Naive B cell (primary cell): ENCODE data around the gene ATP9A. TPM values are rescaled to one million over a fixed set of nuclear protein-coding genes. Genes with fewer than 3 reads are reported as not detected.
"Not testable (repeated sequence)": the region's sequence is repeated elsewhere in the genome, so short reads cannot be mapped to it uniquely, and the experiment has no call there.

Experiments
- ATAC-seq, 2 donors: fragments of 150-1000 bp; cut with Tn5 transposase; 2 replicates each; pipeline ENCODE4 v1.10.0; 2021; ENCODE audit warnings: low read depth in 2 of 2, mild to moderate bottlenecking in 2 of 2, moderate library complexity in 2 of 2
- DNase-seq: peaks from one replicate; pipeline ENCODE4 v3.0.0; 2022
- H3K27ac Mint-ChIP-seq, 6 donors: one replicate each; pipeline ENCODE4 v1.8.0; 2020 to 2022; ENCODE audit warnings: mild to moderate bottlenecking in 6 of 6, mixed read lengths in 6 of 6, moderate library complexity in 5 of 6, inconsistent platforms in 2 of 6
- H3K27me3 Mint-ChIP-seq, 3 donors: one replicate each; pipeline ENCODE4 v1.8.0; 2021 to 2022; ENCODE audit warnings: mixed read lengths in 3 of 3, mild to moderate bottlenecking in 1 of 3
- H3K36me3 Mint-ChIP-seq, 2 donors: one replicate each; pipeline ENCODE4 v1.8.0; 2020 to 2022; ENCODE audit warnings: mixed read lengths in 2 of 2, inconsistent platforms in 1 of 2, mild to moderate bottlenecking in 1 of 2
- H3K4me1 Mint-ChIP-seq, 3 donors: one replicate each; pipeline ENCODE4 v1.8.0; 2020 to 2022; ENCODE audit warnings: mixed read lengths in 3 of 3, inconsistent platforms in 1 of 3, mild to moderate bottlenecking in 1 of 3, moderate library complexity in 1 of 3
- H3K4me3 Mint-ChIP-seq, 8 donors: one replicate each; pipeline ENCODE4 v1.8.0; 2020 to 2022; ENCODE audit warnings: mild to moderate bottlenecking in 8 of 8, mixed read lengths in 8 of 8, moderate library complexity in 8 of 8, inconsistent platforms in 2 of 8
- H3K9me3 Mint-ChIP-seq, 7 donors: one replicate each; pipeline ENCODE4 v1.8.0; 2020 to 2022; ENCODE audit warnings: mixed read lengths in 7 of 7, mild to moderate bottlenecking in 5 of 7, inconsistent platforms in 2 of 7, moderate library complexity in 1 of 7
- polyA plus RNA-seq, 6 donors: library from polyadenylated mRNA; unstranded; fragments of 300-500 nt; fragmentation: Illumina TruSeq; gene quantifications; one replicate each; pipeline ENCODE4 v1.2.3, GENCODE V29; 2021; ENCODE audit warnings: low read depth in 6 of 6

The ATP9A gene
- polyA plus RNA-seq, 6 donors from 2014 or later = 0.07 to 0.13 (median 0.10) TPM; not detected in 3

GRCh38 chr20:51654495-51654894 lies 113.7 kb downstream of the ATP9A start:
- DNase-seq (no peak), ATAC-seq (no peak)
- Mint-ChIP-seq H3K9me3 (no peaks in the 10 kb centered on the region), H3K4me1 (peaks cover 6 to 24% (median 8%) of the 10 kb centered on the region in 3 donors), H3K27me3 (peaks cover 0 to 6% (median 0%) of the 10 kb centered on the region in 3 donors), H3K4me3 (no peak overlapping the region), H3K36me3 (no peaks in the 10 kb centered on the region), H3K27ac (no peak overlapping the region)

GRCh38 chr20:51654060-51654459 lies 114.1 kb downstream of the ATP9A start:
- no peaks in the 10 kb centered on the region for H3K36me3 Mint-ChIP-seq
- H3K4me3 Mint-ChIP-seq = no peak overlapping the region
- H3K4me1 Mint-ChIP-seq = peaks cover 6 to 27% (median 8%) of the 10 kb centered on the region in 3 donors
- no peaks in the 10 kb centered on the region for H3K9me3 Mint-ChIP-seq
- H3K27ac Mint-ChIP-seq = peak overlapping the region in 1 of 6 donors; percentile 42
- no peak for DNase-seq
- ATAC-seq = no peak
- H3K27me3 Mint-ChIP-seq = peaks cover 0 to 6% (median 0%) of the 10 kb centered on the region in 3 donors

DNA sequence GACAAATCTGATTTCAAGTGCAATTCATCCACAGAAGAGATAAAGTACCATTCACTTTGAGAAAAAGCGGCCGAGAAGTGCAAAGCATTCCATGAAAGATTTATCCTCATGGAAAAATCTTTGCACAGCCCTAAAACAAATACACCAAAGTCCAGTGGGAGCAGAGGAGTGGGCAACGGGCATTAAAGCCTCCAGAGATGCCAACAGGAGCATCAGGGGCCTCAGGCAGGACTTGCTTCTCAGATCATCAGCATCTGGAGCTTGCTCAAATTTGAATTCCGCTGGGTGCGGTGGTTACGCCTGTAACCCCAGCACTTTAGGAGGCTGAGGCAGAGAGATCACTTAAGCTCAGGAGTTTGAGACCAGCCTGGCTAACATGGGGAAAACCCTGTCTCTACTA lies 115.0 kb downstream of the ATP9A start:
- Mint-ChIP-seq H3K9me3 (no peaks in the 10 kb centered on the region), H3K27ac (peak overlapping the region in 1 of 6 donors; percentile 41), H3K27me3 (peaks cover 0 to 6% (median 0%) of the 10 kb centered on the region in 3 donors), H3K36me3 (no peaks in the 10 kb centered on the region), H3K4me3 (no peak overlapping the region), H3K4me1 (peaks cover 6 to 24% (median 8%) of the 10 kb centered on the region in 3 donors)
- DNase-seq (no peak), ATAC-seq (no peak)

- no peak for ATAC-seq
- Mint-ChIP-seq H3K9me3 (no peaks in the 10 kb centered on the region), H3K36me3 (no peaks in the 10 kb centered on the region), H3K27me3 (peaks cover 0 to 6% (median 0%) of the 10 kb centered on the region in 3 donors), H3K27ac (peak overlapping the region in 1 of 6 donors; percentile 72), H3K4me3 (peak overlapping the region in 1 of 8 donors; percentile 13), H3K4me1 (peaks cover 6 to 28% (median 8%) of the 10 kb centered on the region in 3 donors)
- no peak for DNase-seq
Observed at GRCh38 chr20:51651921-51652549, 116.2 kb downstream of the ATP9A start.

GRCh38 chr20:51650685-51651134 lies 117.5 kb downstream of the ATP9A start:
- Mint-ChIP-seq H3K27me3 (peaks cover 0 to 6% (median 0%) of the 10 kb centered on the region in 3 donors), H3K36me3 (no peaks in the 10 kb centered on the region), H3K27ac (peak overlapping the region in 4 of 6 donors; percentile 50 to 81 (median 72)), H3K4me1 (peaks cover 6 to 32% (median 8%) of the 10 kb centered on the region in 3 donors), H3K9me3 (no peaks in the 10 kb centered on the region), H3K4me3 (peak overlapping the region in 5 of 8 donors; percentile 3 to 55 (median 24))
- DNase-seq (peak; percentile 60), ATAC-seq (peak; percentile 95 to 97)

- Mint-ChIP-seq H3K27ac (no peak overlapping the region), H3K36me3 (no peaks in the 10 kb centered on the region), H3K4me3 (no peak overlapping the region), H3K9me3 (no peaks in the 10 kb centered on the region), H3K27me3 (no peaks in the 10 kb centered on the region), H3K4me1 (peaks cover 6 to 32% (median 8%) of the 10 kb centered on the region in 3 donors)
- ATAC-seq = no peak
- DNase-seq = no peak
Observed at GRCh38 chr20:51648571-51648947, 119.6 kb downstream of the ATP9A start.

GRCh38 chr20:51647674-51648570 lies 120.3 kb downstream of the ATP9A start:
- no peak for DNase-seq
- Mint-ChIP-seq H3K36me3 (no peaks in the 10 kb centered on the region), H3K27ac (peak overlapping the region in 2 of 6 donors; percentile 8 to 89), H3K4me3 (peak overlapping the region in 1 of 8 donors; percentile 18), H3K4me1 (peaks cover 6 to 32% (median 8%) of the 10 kb centered on the region in 3 donors), H3K9me3 (no peaks in the 10 kb centered on the region), H3K27me3 (no peaks in the 10 kb centered on the region)
- ATAC-seq = no peak

DNA sequence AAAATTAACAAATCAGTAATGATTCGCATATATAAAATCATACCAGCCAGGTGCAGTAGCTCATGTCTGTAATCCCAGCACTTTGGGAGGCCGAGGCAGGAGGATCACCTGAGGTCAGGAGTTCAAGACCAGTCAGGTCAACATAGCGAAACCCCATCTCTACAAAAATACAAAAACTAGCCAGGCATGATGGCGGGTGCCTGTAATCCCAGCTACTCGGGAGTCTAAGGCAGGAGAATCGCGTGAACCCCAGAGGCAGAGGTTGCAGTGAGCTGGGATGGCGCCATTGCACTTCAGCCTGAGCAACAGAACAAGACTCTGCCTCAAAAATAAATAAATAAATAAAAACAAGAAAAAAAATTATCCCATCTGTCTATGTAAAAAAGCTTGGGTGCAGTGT lies 124.4 kb downstream of the ATP9A start:
- not testable (repeated sequence) for H3K4me1 Mint-ChIP-seq, H3K36me3 Mint-ChIP-seq, H3K4me3 Mint-ChIP-seq, H3K27ac Mint-ChIP-seq, H3K27me3 Mint-ChIP-seq, ATAC-seq, DNase-seq, H3K9me3 Mint-ChIP-seq

- Mint-ChIP-seq H3K27me3 (peaks cover 0 to 7% (median 0%) of the 10 kb centered on the region in 3 donors), H3K4me1 (peaks cover 0 to 8% (median 4%) of the 10 kb centered on the region in 3 donors), H3K27ac (peak overlapping the region in 1 of 6 donors; percentile 58), H3K9me3 (no peaks in the 10 kb centered on the region), H3K36me3 (no peaks in the 10 kb centered on the region), H3K4me3 (no peak overlapping the region)
- no peak for DNase-seq
- ATAC-seq = no peak
Observed at GRCh38 chr20:51643390-51643789, 124.8 kb downstream of the ATP9A start.

- Mint-ChIP-seq H3K27ac (peak overlapping the region in 1 of 6 donors; percentile 68), H3K9me3 (no peaks in the 10 kb centered on the region), H3K4me1 (peaks cover 0 to 4% (median 4%) of the 10 kb centered on the region in 3 donors), H3K4me3 (no peak overlapping the region), H3K36me3 (no peaks in the 10 kb centered on the region), H3K27me3 (peaks cover 0 to 17% (median 4%) of the 10 kb centered on the region in 3 donors)
- DNase-seq (no peak), ATAC-seq (no peak)
Observed at GRCh38 chr20:51641866-51642265, 126.3 kb downstream of the ATP9A start.

DNA sequence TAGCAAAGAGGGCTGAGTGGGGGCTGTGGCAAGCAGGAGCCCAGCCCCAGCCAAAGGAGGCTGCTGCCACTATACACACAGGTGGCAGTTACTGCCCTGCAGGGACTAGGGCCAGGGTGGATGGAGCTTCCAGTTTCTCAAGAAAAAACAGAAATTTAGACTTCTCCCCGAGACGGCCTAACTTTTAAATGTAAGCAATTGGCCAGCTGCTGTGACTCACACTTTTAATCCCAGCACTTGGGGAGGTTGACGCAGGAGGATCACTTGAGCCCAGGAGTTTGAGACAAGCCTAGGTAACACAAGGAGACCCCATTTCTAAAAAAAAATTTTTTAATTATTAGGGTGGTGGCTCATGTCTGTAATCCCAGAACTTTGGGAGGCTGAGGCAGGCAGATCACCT lies 127.4 kb downstream of the ATP9A start:
- DNase-seq (no peak), ATAC-seq (no peak)
- H3K4me3 Mint-ChIP-seq = no peak overlapping the region
- H3K4me1 Mint-ChIP-seq = peaks cover 0 to 4% (median 0%) of the 10 kb centered on the region in 3 donors
- H3K27ac Mint-ChIP-seq = no peak overlapping the region
- peaks cover 0 to 26% (median 4%) of the 10 kb centered on the region in 3 donors for H3K27me3 Mint-ChIP-seq
- H3K36me3 Mint-ChIP-seq = no peaks in the 10 kb centered on the region
- H3K9me3 Mint-ChIP-seq = no peaks in the 10 kb centered on the region

DNA sequence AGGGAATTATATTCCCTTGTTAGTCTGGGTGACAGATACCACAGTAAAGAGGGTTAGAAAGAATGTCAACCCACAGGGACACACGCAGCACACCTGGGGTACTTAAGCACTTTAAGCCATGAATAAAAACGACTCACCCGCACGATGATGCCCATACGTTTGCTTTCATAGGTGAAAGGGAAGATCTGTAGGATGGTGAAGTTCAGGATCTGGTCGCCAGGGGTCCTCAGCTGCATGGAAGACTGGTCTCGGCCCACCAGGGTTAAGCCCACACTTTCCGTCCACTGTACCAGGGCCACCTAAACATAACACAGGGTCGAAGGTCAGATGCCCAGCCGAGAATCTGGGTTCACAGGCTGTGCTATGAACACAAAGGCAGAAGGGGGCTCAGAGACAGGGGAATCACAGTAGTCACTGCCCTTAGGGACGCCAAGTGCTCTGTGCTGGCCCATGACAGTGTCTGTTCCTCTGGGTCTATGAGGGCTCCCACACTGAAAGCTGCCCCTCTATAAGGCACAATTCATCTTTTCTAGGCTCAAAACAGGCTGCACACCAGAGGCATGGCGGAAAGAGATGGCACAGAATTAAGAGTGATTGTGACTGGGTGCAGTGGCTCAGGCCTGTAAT lies 128.9 kb downstream of the ATP9A start:
- Mint-ChIP-seq H3K27ac (peak overlapping the region in 3 of 6 donors; percentile 2 to 69 (median 20)), H3K9me3 (no peaks in the 10 kb centered on the region), H3K4me3 (no peak overlapping the region), H3K36me3 (no peaks in the 10 kb centered on the region), H3K4me1 (peaks cover 0 to 6% (median 0%) of the 10 kb centered on the region in 3 donors), H3K27me3 (peaks cover 4 to 38% (median 12%) of the 10 kb centered on the region in 3 donors)
- no peak for ATAC-seq
- peak; percentile 28 for DNase-seq

- no peak for ATAC-seq
- Mint-ChIP-seq H3K36me3 (no peaks in the 10 kb centered on the region), H3K27ac (no peak overlapping the region), H3K27me3 (peaks cover 9 to 55% (median 23%) of the 10 kb centered on the region in 3 donors), H3K4me3 (no peak overlapping the region), H3K4me1 (peaks cover 0 to 6% (median 0%) of the 10 kb centered on the region in 3 donors), H3K9me3 (no peaks in the 10 kb centered on the region)
- DNase-seq = no peak
Observed at GRCh38 chr20:51637241-51637640, 130.9 kb downstream of the ATP9A start.
